DND-41 (cell line): ENCODE data around the gene AKAP17A.

Source experiments
- CTCF ChIP-seq: IDR thresholded peaks from 2 replicates; pipeline ENCODE4 v1.5.1; 2012; ENCODE audit warnings: borderline replicate concordance, low read length, moderate library complexity, mild to moderate bottlenecking; ENCODE audit not compliant: poor library complexity, severe bottlenecking; ENCODE audit errors: extremely low read depth
- EZH2 ChIP-seq: IDR thresholded peaks from 3 replicates; pipeline ENCODE4 v1.6.1; 2012; ENCODE audit warnings: borderline replicate concordance, low read depth, mild to moderate bottlenecking, moderate library complexity, low read length, inconsistent platforms; ENCODE audit not compliant: severe bottlenecking

GRCh38 chrX:1614927-1615326, 23.5 kb downstream of the AKAP17A start, which contains the start of gene ASMT:
- TF ChIP-seq CTCF (no peak), EZH2 (no peak)
